ENCODE results near the gene CRIP1. TPM values are rescaled to one million over a fixed set of nuclear protein-coding genes. Genes with fewer than 3 reads are reported as not detected.

CRIP1 gene
- polyA plus RNA-seq, 1 donor (not counting 4 experiments of a cell fraction or from before 2014, with no cell fraction given): 1.7 TPM

DNA sequence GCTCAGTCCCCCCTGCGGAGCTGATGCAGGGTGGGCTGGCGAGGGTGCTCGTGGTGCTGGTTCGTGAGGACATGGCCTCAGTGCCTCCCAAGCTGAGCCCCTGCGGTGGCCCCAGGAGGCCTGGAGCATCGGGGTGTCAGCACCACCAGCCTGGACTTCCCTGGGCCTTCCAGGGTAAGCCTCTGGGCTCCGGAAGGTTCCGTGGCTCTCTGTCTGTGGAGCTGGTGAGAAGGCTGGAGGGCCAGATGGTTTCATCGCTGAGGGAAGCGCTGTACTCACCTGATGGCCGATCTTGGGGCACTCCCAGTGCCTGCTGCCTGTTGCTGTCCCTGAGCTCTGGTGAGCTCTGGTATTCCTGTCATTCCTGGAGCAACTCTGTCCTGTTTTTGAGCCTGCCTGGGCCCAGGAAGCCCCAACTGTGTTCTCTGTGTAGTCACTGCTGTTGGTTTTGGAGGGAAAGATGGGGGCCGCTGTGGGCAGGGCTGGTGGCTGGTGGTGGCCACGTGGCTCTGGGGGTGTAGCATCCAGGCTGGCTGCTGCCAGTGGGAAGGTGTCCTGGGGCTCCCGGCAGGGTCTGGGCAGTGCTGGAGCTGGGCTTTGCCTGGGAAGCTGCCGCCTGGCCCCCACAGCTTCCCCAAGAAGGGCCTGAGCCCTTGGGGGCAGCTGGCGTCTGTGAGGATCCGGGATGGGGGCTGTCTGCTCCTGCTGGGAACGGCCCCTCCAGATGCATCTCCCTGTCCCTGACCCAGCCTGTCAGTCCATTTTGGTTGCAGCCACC, 48.8 kb upstream of the CRIP1 start:
- Histone ChIP-seq H3K79me2 (ENCODE audit: control insufficient read depth, insufficient read depth, low read length) (peaks cover 71% of the 10 kb centered on the region), H3K27ac (ENCODE audit: control insufficient read depth, insufficient read depth, low read length) (no peak overlapping the region), H3K36me3 (ENCODE audit: control insufficient read depth in 2 of 2, extremely low read depth in 1 of 2, insufficient read depth in 2 of 2, low read length in 2 of 2) (peaks cover 5 to 22% of the 10 kb centered on the region in 2 experiments), H2AFZ (ENCODE audit: control insufficient read depth, low read length) (no peak overlapping the region), H4K20me1 (ENCODE audit: control insufficient read depth, extremely low read depth, insufficient read depth, low read length) (peaks cover 33% of the 10 kb centered on the region), H3K4me1 (ENCODE audit: control insufficient read depth, extremely low read depth, insufficient read depth, low read length) (no peaks in the 10 kb centered on the region), H3K9me3 (ENCODE audit: control insufficient read depth, low read depth, low read length) (no peaks in the 10 kb centered on the region), H3K9me1 (ENCODE audit: control insufficient read depth, extremely low read depth, insufficient read depth, low read length) (no peaks in the 10 kb centered on the region), H3K4me3 (ENCODE audit: control insufficient read depth in 2 of 3, extremely low read depth in 1 of 3, insufficient read depth in 2 of 3, low read depth in 1 of 3, low read length in 3 of 3) (no peak overlapping the region), H3K27me3 (ENCODE audit: control insufficient read depth, extremely low read depth, insufficient read depth, low read length) (no peaks in the 10 kb centered on the region), H3K9ac (ENCODE audit: control insufficient read depth, extremely low read depth, insufficient read depth, low read length) (no peak overlapping the region), H3K4me2 (ENCODE audit: control insufficient read depth, extremely low read depth, insufficient read depth, low read depth, low read length) (no peak overlapping the region)
- dilution Hi-C loops (cut with MboI; ENCODE audit: extremely low pct_ligation_motif_present, low sequenced_read_pairs): no loop called here
- no peak for TF ChIP-seq EZH2 (IDR thresholded peaks at IDR 0.05; ENCODE audit: low read length)
- TF ChIP-seq, protein P1, sequence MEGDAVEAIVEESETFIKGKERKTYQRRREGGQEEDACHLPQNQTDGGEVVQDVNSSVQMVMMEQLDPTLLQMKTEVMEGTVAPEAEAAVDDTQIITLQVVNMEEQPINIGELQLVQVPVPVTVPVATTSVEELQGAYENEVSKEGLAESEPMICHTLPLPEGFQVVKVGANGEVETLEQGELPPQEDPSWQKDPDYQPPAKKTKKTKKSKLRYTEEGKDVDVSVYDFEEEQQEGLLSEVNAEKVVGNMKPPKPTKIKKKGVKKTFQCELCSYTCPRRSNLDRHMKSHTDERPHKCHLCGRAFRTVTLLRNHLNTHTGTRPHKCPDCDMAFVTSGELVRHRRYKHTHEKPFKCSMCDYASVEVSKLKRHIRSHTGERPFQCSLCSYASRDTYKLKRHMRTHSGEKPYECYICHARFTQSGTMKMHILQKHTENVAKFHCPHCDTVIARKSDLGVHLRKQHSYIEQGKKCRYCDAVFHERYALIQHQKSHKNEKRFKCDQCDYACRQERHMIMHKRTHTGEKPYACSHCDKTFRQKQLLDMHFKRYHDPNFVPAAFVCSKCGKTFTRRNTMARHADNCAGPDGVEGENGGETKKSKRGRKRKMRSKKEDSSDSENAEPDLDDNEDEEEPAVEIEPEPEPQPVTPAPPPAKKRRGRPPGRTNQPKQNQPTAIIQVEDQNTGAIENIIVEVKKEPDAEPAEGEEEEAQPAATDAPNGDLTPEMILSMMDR (optimal IDR thresholded peaks at IDR 0.05 in 1 of 3, IDR thresholded peaks at IDR 0.05 in 1 of 3, conservative IDR thresholded peaks at IDR 0.05 in 1 of 3; ENCODE audit: extremely low read depth in 1 of 3, insufficient read depth in 2 of 3, low read length in 3 of 3): no peak
- DNase-seq (ENCODE audit: low read depth, low spot score) (no peak), FAIRE-seq (no peak)

DNA sequence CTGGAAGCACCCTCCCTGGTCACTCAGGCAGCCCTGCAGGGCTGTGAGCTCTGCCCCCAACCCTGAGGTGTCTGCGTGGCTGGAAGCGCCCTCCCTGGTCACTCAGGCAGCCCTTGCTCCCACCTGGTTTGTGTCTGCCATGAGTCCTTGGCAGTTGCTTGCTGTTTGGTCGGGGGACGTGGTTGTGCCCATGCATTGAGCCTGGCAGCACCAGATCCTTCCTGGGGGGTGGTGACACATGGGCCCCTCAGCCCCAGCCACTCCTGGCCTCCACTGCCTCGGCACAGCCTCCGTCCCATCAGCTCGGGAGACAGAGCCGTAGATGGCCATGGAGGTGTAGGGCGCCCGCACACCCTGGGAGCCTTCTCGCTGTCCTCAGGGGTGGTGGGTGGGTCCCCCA, 47.5 kb upstream of the CRIP1 start:
- Histone ChIP-seq H3K9me1 (ENCODE audit: control insufficient read depth, extremely low read depth, insufficient read depth, low read length) (no peaks in the 10 kb centered on the region), H3K4me2 (ENCODE audit: control insufficient read depth, extremely low read depth, insufficient read depth, low read depth, low read length) (no peak overlapping the region), H2AFZ (ENCODE audit: control insufficient read depth, low read length) (no peak overlapping the region), H3K27me3 (ENCODE audit: control insufficient read depth, extremely low read depth, insufficient read depth, low read length) (no peaks in the 10 kb centered on the region), H3K27ac (ENCODE audit: control insufficient read depth, insufficient read depth, low read length) (no peak overlapping the region), H3K9ac (ENCODE audit: control insufficient read depth, extremely low read depth, insufficient read depth, low read length) (no peak overlapping the region), H3K4me3 (ENCODE audit: control insufficient read depth in 2 of 3, extremely low read depth in 1 of 3, insufficient read depth in 2 of 3, low read depth in 1 of 3, low read length in 3 of 3) (no peak overlapping the region), H4K20me1 (ENCODE audit: control insufficient read depth, extremely low read depth, insufficient read depth, low read length) (peaks cover 33% of the 10 kb centered on the region), H3K4me1 (ENCODE audit: control insufficient read depth, extremely low read depth, insufficient read depth, low read length) (no peaks in the 10 kb centered on the region), H3K79me2 (ENCODE audit: control insufficient read depth, insufficient read depth, low read length) (peaks cover 59% of the 10 kb centered on the region), H3K36me3 (ENCODE audit: control insufficient read depth in 2 of 2, extremely low read depth in 1 of 2, insufficient read depth in 2 of 2, low read length in 2 of 2) (peaks cover 5 to 22% of the 10 kb centered on the region in 2 experiments), H3K9me3 (ENCODE audit: control insufficient read depth, low read depth, low read length) (no peaks in the 10 kb centered on the region)
- DNase-seq (ENCODE audit: low read depth, low spot score) (no peak), FAIRE-seq (no peak)
- TF ChIP-seq, protein P1 (optimal IDR thresholded peaks at IDR 0.05 in 1 of 3, IDR thresholded peaks at IDR 0.05 in 1 of 3, conservative IDR thresholded peaks at IDR 0.05 in 1 of 3; ENCODE audit: extremely low read depth in 1 of 3, insufficient read depth in 2 of 3, low read length in 3 of 3): no peak
- no peak for TF ChIP-seq EZH2 (IDR thresholded peaks at IDR 0.05; ENCODE audit: low read length)
- dilution Hi-C loops (cut with MboI; ENCODE audit: extremely low pct_ligation_motif_present, low sequenced_read_pairs): no loop called here

Measured in keratinocyte (primary cell).